SIG-M5 (cell line): ENCODE results near the gene TSSC4.
"Not testable (repeated sequence)": the region's sequence is repeated elsewhere in the genome, so short reads cannot be mapped to it uniquely, and the experiment has no call there.

Experiments used
- DNase-seq: peaks from one replicate; lab custom pipeline; 2025; lab: John Stamatoyannopoulos, UW

TSSC4 gene

GRCh38 chr11:2400069-2400761 is at the start of gene TSSC4:
TSS of gene TSSC4 (plus strand) at chr11:2400750. CDS start at chr11:2402634, 1,884 bp downstream.
- peak; percentile 95 for DNase-seq

DNA sequence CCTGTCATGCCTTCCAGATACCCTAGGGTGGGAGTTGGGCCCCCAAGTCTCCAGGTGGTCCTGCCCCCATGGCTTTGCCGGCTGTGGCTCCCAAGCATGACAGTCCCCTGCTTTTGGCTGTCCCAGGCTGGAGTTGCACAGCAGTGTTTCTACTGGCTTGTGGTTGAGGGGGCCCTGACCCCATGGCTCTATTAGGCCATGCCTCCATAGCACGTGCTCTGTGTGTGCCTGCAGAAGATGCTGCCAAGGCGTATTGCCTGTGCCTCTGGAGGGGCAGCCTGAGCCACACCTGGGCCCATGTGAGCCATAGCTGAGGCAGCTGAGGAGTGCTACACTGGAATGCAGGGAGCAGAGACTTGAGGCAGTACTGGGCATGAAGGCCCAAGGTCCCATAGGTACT is 48.8 kb upstream of the TSSC4 start:
- no peak for DNase-seq

DNA sequence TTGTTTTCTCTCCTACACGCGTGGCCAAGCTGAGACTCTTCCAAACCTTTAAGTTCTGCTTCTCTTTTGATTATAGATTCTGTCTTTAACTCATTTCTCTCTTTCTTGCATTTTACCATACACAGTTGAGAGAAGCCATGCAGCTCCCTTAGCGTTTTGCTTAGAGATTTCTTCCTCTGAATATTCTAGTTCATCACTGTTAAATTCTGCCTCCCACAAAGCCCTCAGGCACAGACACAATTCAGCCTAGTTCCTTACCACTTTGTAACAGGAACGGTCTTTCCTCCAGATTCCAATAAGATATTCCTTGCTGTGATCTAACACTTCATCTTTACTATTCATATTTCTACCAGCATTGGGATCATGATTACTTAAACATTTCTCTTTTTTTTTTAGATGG is 48.1 kb upstream of the TSSC4 start:
- no peak for DNase-seq

DNA sequence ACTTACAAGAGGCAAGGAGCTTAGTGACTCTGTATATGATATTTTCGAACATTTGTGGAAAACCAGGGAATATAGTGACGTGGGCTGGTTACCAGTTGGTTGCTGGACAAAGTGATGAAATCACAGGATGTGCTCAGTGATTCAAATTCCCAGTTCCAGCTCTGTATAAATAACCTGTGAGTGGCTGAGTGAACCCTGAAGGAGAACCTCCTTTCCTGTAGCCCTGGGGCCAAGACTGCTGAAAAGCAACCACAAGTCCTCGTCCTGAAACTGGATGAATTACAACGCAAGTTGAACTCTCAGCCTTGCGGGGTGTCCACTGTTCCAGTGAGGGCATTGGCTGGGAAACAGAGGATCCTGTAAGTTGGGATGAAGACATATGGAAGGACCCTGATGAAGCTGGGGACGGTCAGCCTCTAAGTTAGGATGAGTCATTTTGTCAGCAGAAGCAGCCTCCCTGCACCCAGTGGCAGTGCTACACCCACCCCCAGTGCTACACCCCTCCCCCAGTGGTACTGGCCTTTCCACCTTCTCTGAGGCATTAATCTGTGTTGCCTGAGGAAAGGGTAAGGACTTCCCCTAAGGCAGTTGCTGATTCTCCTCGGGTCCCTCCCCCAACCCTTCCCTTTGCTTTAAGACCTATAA is 45.4 kb upstream of the TSSC4 start:
- no peak for DNase-seq

- DNase-seq, result no peak
Observed at GRCh38 chr11:2357246-2357645, 43.3 kb upstream of the TSSC4 start.

GRCh38 chr11:2357651-2358050 is 42.9 kb upstream of the TSSC4 start:
- DNase-seq, result not testable (repeated sequence)

DNA sequence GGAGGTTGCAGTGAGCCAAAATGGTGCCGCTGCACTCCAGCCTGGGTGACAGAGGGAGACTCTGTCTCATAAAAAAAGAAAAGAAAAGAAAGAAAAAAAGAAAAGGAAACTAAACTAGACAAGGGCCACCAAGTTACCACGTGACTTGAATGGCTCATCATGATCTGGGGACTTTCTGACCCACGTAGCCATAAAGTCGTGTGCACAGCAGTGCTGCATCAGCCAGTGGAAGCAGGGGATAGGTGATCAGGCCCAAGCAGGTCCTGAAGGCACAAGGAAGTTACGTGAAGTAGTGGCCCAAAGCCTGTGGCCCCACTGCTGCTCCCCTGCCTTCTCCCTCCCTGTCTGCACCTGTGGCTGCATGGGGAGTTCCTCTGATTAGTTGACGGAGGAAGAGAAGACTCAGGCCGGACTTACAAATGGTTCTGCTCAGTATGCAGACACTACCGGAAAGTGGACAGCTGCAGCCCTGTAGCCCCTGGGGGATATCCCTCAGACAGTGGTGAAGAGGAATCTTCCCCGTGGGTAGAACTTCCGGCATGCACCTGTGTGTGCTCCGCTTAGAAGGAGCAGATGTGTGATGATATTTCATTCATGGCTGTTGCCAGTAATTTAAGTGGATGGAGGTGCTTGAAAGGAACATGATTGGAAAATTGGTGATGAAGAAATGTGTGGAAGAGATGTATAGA is 41.7 kb upstream of the TSSC4 start:
- no peak for DNase-seq

DNA sequence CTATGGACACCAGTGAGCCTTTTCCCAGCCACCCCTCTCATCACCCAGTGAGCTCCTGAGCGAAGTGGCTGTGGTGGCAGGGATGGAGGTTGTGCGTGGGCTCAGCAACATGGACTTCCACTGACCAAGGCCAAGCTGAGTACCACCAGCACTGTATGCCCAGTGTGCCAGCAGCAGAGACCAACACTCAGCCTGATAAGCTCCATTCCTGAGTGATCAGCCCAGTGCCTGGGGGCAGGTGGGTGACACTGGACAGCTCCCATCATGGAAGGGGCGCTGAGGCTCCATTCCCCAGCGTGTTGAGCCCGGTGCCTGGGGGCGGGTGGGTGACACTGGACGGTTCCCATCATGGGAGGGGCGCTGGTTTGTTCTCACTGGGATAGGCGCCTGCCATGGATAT is 41.0 kb upstream of the TSSC4 start:
- no peak for DNase-seq

DNA sequence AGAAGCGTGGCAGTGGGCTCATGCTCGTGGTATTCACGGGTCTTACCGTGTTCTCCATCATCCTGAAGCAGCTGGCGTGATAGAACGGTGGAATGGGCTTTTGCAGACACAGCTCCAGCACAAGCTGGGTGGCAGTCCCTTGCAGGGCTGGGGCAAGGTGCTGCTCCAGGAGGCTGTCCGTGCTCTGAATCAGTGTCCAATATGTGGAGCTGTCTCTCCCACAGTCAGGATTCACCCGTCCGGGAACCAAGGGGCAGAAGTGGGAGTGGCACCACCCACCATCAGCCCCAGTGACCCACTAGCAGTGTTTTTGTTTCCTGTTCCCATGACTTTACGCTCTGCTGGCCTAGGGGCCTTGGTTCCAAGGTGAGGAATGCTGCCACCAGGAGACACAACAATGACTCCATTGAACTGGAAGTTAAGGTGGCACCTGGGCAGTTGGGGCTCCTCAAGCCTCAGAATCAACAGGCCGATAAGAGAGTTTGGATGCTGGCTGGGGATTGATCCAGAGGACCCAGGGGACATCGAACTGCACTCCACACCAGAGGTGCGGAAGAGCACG is 40.4 kb upstream of the TSSC4 start:
- DNase-seq, result no peak

- no peak for DNase-seq
Observed at GRCh38 chr11:2361565-2361964, 39.0 kb upstream of the TSSC4 start.

GRCh38 chr11:2362414-2362813 is 38.1 kb upstream of the TSSC4 start:
- no peak for DNase-seq

DNA sequence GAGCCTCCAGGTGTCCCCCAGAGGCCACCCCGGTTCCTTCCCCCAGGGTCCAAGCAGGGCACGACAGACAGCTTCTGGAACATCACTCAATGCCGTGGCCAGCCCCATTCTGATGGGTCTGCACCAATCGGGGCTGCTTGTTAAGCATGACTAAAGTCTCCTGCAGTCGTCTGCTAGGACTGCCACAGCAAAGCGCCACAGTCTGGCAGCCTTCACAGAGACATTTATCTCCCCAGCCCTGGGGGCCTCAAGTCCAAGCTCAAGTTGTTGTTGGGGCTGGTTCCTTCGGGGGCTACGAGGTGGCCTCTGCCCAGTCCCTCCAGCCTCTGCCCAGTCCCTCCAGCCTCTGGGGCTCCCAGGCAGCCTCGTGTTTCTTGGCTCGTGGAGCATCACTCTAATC is 37.4 kb upstream of the TSSC4 start:
- no peak for DNase-seq

DNA sequence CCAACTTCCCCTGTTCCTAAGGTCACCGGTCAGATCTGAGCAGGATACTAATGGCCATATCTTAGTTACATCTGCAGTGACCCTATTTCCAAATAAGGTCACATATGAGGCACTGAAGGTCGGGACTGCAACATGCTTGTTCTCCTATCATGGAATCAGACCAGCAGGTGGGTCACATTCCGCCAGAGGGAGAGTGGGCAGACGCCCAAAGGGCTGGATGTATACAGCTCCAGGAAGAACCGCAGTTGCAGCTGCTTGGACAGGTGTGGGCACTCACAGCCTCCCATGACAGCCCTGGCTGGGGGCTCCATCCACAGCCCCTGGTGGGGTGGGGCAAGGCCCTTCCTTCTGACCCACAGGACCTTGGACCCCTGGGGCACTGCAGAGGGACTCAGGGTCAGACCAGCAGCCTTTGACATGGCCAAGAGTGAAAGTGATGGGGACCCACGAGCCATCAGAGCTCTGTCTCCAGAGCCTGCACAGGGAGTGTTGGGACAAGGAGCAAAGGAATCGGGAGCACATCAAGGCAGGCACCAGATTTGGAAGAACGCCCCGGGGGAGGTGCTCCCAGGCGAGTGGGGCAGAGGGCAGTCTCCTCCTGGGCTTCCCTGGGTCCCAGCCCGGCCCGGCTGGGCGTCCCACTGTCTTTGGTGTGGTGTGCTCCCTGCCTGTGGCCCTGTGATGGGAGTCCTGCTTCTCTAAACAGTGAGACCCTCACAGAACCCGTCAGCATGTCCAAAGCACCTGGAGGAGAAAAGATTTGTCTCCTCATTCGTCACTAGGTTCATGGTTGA is 36.8 kb upstream of the TSSC4 start:
- no peak for DNase-seq

DNA sequence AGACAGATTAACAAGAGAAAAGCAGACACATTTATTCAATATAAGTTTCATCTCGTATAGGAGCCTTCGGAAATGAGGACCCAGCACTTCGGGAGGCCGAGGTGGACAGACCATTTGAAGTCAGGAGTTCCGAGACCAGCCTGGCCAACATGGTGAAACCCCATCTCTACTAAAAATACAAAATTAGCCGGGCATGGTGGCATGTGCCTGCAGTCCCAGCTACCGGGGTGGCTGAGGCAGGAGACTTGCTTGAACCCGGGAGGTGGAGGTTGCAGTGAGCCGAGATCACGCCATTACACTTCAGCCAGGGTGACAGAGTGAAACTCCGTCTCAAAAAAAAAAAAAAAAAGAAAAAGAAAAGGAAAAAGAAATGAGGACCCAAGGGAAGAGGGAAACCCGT is 36.2 kb upstream of the TSSC4 start:
- DNase-seq, result not testable (repeated sequence)

DNA sequence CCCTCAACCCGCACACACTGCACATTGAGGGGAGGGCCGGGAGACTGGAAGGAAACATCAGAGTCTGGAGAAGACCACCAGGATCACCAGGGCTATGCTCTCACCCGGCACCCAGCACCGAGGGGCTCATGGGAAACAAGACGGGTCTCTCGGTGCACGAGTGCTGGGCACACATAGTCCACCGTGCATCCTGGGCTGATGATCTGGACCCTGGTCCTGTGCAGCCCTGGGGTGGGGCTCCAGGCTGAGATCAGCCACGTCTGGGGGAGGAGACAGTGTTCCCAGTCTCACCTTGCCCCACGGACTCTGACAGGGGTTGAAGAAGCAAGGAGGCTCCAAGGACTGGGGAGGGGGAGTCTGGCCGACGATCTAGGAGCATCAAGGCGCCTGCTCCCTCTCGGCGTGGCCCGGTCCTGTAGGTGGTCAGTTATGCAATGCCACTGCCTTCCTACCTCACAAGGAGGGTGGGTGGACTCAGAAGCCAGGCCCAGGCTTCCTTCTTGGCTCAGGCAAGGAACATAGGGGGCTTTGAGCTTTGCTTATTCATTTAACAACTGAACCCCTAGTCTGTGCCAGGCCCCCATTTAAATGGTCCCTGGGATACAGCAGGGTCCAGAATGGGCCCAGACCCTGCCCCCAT is 34.9 kb upstream of the TSSC4 start:
- DNase-seq, result no peak

DNA sequence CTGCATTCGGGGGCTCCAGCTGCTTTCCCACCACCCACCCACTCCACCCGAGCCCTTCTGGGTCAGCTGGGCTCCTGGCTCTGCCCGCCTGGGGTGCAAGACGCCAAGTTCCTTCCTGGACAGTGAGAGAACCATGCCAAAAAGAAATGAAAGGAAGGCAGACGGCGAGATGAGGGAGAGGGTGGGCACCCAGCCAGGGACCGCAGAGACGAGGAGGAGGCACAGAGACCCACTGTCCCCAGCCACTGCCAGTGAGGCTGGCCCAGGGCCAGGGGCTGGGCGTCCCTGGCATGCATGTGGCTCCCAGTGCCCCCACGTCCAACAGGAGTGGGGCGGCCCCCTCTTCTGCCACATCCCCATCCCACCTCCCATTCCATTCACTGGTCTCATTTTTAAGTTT is 34.3 kb upstream of the TSSC4 start:
- no peak for DNase-seq

GRCh38 chr11:2366733-2367132 is 33.8 kb upstream of the TSSC4 start:
- no peak for DNase-seq

GRCh38 chr11:2367266-2368160 is 33.0 kb upstream of the TSSC4 start:
- DNase-seq, result no peak

DNA sequence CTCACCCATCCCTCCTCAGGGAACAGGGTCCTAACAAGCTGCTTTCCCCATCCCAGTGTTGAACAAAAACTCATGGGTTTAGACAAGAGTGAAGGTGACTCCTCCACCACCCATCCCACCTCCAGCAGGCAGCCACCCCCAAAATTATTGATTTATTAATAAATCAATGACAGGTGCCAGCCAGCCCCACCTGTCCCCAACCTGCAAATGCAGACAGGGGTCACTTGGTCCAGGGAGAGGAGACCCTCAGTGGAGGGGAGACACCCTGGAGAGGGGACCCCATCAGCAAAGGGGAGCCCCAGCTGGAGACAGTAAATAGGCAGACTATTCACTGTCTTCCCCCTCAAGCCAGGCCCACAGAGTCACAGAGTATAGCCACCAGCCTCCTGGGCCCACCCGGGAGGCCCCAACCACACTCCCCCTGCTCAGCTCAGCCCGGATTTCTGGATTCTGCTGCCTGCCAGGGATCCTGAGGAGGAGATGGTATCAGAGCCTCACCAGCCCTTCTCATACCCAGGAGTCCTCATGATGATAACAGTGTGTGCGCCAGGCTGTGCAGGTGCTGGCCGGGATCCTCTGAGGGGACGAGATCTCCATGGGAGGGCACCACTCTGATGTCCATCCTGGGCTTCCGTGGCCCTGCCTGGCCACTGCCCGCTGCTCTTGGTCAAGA is 32.2 kb upstream of the TSSC4 start:
- DNase-seq, result no peak

- DNase-seq, result no peak
Observed at GRCh38 chr11:2368851-2369180, 31.7 kb upstream of the TSSC4 start.
